ENCODE data around the gene KIDINS220. TPM values are rescaled to one million over a fixed set of nuclear protein-coding genes. Genes with fewer than 3 reads are reported as not detected.

Gene KIDINS220
- total and polyA plus RNA-seq, 2 experiments from 2014 or later = 12.8 to 38.2 TPM

DNA sequence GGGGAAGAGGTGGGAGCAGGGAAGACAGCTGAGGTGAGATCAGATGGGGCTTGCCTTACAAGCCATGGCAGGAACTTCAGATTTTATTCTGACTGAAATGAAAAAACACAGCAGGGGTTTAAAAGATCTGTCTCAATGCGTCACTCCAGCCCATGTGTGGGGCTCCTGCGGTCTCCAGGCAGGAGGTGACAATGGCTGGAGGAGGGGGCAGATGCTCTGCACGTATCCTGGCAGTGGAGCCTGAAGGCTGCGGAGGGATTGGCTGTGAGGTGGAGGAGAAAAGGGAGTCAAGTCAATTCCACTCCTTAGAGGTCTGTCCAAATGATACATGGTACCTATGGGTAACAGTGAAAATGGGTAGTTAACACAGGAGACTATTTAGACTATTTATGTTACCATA is 40.5 kb upstream of the KIDINS220 start (continued):
- no peak for TF ChIP-seq ZNF462 (CRISPR knock-in tag; IDR thresholded peaks at IDR 0.05)
- TF ChIP-seq, protein P1, sequence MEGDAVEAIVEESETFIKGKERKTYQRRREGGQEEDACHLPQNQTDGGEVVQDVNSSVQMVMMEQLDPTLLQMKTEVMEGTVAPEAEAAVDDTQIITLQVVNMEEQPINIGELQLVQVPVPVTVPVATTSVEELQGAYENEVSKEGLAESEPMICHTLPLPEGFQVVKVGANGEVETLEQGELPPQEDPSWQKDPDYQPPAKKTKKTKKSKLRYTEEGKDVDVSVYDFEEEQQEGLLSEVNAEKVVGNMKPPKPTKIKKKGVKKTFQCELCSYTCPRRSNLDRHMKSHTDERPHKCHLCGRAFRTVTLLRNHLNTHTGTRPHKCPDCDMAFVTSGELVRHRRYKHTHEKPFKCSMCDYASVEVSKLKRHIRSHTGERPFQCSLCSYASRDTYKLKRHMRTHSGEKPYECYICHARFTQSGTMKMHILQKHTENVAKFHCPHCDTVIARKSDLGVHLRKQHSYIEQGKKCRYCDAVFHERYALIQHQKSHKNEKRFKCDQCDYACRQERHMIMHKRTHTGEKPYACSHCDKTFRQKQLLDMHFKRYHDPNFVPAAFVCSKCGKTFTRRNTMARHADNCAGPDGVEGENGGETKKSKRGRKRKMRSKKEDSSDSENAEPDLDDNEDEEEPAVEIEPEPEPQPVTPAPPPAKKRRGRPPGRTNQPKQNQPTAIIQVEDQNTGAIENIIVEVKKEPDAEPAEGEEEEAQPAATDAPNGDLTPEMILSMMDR (conservative IDR thresholded peaks at IDR 0.05; ENCODE audit: low read depth in 2 of 2) = no peak

DNA sequence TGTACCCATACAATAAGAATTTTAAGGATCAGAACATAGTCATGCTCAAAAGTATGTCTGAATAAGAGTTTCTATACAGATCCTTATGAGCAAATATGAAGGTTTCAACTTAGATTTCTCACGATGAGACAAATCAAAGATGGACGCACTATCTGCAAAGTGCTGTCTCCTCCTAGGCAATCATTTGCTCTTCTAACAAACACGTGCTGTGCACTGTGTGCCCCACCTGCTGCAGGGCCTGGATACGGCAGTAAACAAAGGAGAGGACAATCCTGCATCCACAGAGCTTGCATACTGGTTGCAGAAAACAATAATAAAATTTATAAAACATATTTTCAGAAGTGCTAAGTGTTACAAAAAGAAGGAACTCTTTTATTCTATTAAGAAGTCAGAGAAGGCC is 39.9 kb upstream of the KIDINS220 start:
- H3K79me2 ChIP-seq (replicated peaks; ENCODE audit: insufficient read depth) = no peaks in the 10 kb centered on the region
- H3K9me3 Mint-ChIP-seq = no peaks in the 10 kb centered on the region
- DNase-seq (ENCODE audit: low spot score) (no peak), ATAC-seq (no peak)
- H3K4me2 ChIP-seq = no peak overlapping the region
- H3K36me3 Mint-ChIP-seq (ENCODE audit: low read depth) = no peaks in the 10 kb centered on the region; the same call in 2 of the 3 replicates
- no peak overlapping the region for H2AFZ ChIP-seq
- H3K4me3 ChIP-seq = no peak overlapping the region
- H3K4me1 ChIP-seq (ENCODE audit: insufficient read depth) = no peaks in the 10 kb centered on the region
- no peak overlapping the region for H3K27ac Mint-ChIP-seq
- H3K36me3 ChIP-seq (ENCODE audit: insufficient read depth) = no peaks in the 10 kb centered on the region
- no peak overlapping the region for H3K27ac ChIP-seq (ENCODE audit: low read depth)
- no peaks in the 10 kb centered on the region for H3K27me3 ChIP-seq (ENCODE audit: insufficient read depth)
- no peaks in the 10 kb centered on the region for H4K20me1 ChIP-seq (replicated peaks; ENCODE audit: insufficient read depth)
- no peaks in the 10 kb centered on the region for H3F3A ChIP-seq (replicated peaks; ENCODE audit: low read depth)
- H3K4me3 Mint-ChIP-seq = no peak overlapping the region; the same call in 2 of the 3 replicates
- peaks cover 2% of the 10 kb centered on the region for H3K27me3 Mint-ChIP-seq (ENCODE audit: insufficient read depth, low read depth, poor library complexity)
- H3K9me2 ChIP-seq (ENCODE audit: insufficient read depth) = no peaks in the 10 kb centered on the region
- H3K4me1 Mint-ChIP-seq = peaks cover 6% of the 10 kb centered on the region
- TF ChIP-seq ZNF114 (CRISPR knock-in tag; IDR thresholded peaks at IDR 0.05) (no peak), ZNF331 (CRISPR knock-in tag; IDR thresholded peaks at IDR 0.05; ENCODE audit: low read depth) (no peak), STAT1 (IDR thresholded peaks at IDR 0.05; ENCODE audit: unreplicated experiment) (no peak), CREB1 (CRISPR knock-in tag; IDR thresholded peaks at IDR 0.05; ENCODE audit: low read depth) (no peak), NANOG (IDR thresholded peaks at IDR 0.05; ENCODE audit: borderline replicate concordance) (no peak), POLR2AphosphoS5 (IDR thresholded peaks at IDR 0.05; ENCODE audit: low read depth) (no peak), EZH2 (IDR thresholded peaks at IDR 0.05; ENCODE audit: low read depth, unreplicated experiment) (no peak), EZH2phosphoT487 (IDR thresholded peaks at IDR 0.05; ENCODE audit: unreplicated experiment) (no peak)
- TF ChIP-seq, protein P1 (conservative IDR thresholded peaks at IDR 0.05; ENCODE audit: low read depth in 2 of 2) = no peak
- TF ChIP-seq, protein P2, sequence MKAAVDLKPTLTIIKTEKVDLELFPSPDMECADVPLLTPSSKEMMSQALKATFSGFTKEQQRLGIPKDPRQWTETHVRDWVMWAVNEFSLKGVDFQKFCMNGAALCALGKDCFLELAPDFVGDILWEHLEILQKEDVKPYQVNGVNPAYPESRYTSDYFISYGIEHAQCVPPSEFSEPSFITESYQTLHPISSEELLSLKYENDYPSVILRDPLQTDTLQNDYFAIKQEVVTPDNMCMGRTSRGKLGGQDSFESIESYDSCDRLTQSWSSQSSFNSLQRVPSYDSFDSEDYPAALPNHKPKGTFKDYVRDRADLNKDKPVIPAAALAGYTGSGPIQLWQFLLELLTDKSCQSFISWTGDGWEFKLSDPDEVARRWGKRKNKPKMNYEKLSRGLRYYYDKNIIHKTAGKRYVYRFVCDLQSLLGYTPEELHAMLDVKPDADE (IDR thresholded peaks at IDR 0.05) = no peak

Measured in GM23338 (cell line).